Mucosa of descending colon (tissue), 3 donors: Measurements from ENCODE around the gene STK31. TPM values are rescaled to one million over a fixed set of nuclear protein-coding genes. Genes with fewer than 3 reads are reported as not detected.
"Not testable (repeated sequence)": the region's sequence is repeated elsewhere in the genome, so short reads cannot be mapped to it uniquely, and the experiment has no call there.

Source experiments
- ATAC-seq: fragments of 200-7000 bp; cut with Tn5 transposase; one replicate; pipeline ENCODE4 v1.9.1; 2020; ENCODE audit warnings: mild to moderate bottlenecking, moderate library complexity
- DNase-seq, 3 donors: peaks; one replicate each; pipeline ENCODE4 v3.0.0-alpha.2; 2020
- H3K36me3 ChIP-seq: fragments of 200-600 bp; one replicate; pipeline ENCODE4 v1.8.0; 2021; ENCODE audit warnings: low read depth, mild to moderate bottlenecking
- H3K4me1 ChIP-seq: fragments of 200-600 bp; one replicate; pipeline ENCODE4 v1.8.0; 2021; ENCODE audit warnings: low read depth, mild to moderate bottlenecking
- H3K4me3 ChIP-seq: fragments of 200-600 bp; one replicate; pipeline ENCODE4 v1.8.0; 2021; ENCODE audit warnings: mild to moderate bottlenecking
- H3K9me3 ChIP-seq: fragments of 200-600 bp; one replicate; pipeline ENCODE4 v1.8.0; 2021; ENCODE audit warnings: mild to moderate bottlenecking
- intact Hi-C, 2 donors: fragments of 100-400 bp; cut with DNase I in 1 of 2; cut with micrococcal nuclease in 1 of 2; formaldehyde crosslinking; loops; one replicate each; pipeline versions ENCODE4 v1.11.0 to v1.11.1; 2022; cut with DNase I, micrococcal nuclease
- total RNA-seq, 3 donors: library from RNA; stranded (reverse); fragmentation: NEBNext Ultra II Directional in 2 of 3; extraction: Animal tissue kit (Norgen Biotek cat#: 25700) in 2 of 3; gene quantifications; one replicate each; pipeline versions ENCODE4 v1.2.1 to v1.2.4, GENCODE V29; 2021 to 2023
- TF ChIP-seq, protein P1 (sequence below): fragments of 200-600 bp; IDR thresholded peaks from one replicate; pipeline ENCODE4 v1.8.0; 2022; ENCODE audit warnings: antibody characterized with exemption, mild to moderate bottlenecking
- donor health status: DM: no; HTN: no; CAD: no; lungs with moderate emphysema.
- donor health status: DM: no; HTN: no; CAD: no.
- donor health status: DM: no; HTN: yes; CAD: no.

STK31 gene
- total RNA-seq, 3 donors from 2014 or later: 0.38 to 1.3 (median 0.65) TPM

DNA sequence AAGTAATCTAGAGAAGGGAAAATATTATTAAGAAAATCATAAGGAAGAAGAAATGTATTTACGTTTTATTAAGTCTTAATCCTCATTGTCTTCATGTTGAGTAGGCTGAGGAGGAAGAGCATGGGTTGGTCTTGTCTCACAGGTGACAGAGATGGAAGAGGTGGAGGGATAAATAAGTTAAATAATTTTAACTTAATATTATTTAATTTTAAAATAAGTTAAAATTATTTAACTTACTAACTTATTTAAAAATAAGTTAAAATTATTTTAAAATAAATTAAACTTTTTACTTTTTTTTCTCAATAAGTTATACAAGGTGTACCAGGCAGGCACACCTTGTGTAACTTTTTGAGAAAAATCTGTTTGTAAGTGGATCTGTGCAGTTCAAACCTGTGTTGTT is 36.6 kb downstream of the STK31 start:
- H3K9me3 ChIP-seq: peaks cover 19% of the 10 kb centered on the region

DNA sequence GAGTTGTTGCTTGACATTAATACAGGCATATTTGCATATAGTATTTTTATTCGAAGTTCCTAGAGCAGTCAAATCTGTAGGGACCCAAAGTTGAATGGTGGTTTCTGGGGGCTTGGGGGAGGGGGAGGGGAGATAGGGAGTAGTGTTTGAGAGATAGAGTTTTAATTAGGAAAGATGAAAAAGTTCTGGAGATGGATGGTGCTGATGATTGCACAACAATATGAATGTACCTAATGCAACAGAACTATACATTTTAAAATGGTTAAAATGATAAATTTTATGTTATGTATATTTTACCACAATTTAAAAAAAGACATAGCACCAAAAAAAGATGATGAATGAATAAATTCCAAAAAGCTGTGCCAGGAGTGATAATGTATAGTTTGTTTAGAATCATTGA is 41.8 kb downstream of the STK31 start:
- DNase-seq: no peak
- H3K36me3 ChIP-seq: no peaks in the 10 kb centered on the region
- no peak for ATAC-seq
- TF ChIP-seq, protein P1, sequence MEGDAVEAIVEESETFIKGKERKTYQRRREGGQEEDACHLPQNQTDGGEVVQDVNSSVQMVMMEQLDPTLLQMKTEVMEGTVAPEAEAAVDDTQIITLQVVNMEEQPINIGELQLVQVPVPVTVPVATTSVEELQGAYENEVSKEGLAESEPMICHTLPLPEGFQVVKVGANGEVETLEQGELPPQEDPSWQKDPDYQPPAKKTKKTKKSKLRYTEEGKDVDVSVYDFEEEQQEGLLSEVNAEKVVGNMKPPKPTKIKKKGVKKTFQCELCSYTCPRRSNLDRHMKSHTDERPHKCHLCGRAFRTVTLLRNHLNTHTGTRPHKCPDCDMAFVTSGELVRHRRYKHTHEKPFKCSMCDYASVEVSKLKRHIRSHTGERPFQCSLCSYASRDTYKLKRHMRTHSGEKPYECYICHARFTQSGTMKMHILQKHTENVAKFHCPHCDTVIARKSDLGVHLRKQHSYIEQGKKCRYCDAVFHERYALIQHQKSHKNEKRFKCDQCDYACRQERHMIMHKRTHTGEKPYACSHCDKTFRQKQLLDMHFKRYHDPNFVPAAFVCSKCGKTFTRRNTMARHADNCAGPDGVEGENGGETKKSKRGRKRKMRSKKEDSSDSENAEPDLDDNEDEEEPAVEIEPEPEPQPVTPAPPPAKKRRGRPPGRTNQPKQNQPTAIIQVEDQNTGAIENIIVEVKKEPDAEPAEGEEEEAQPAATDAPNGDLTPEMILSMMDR: no peak
- H3K4me1 ChIP-seq: no peaks in the 10 kb centered on the region
- H3K4me3 ChIP-seq: no peak overlapping the region
- intact Hi-C loops: no loop called here
- no peaks in the 10 kb centered on the region for H3K9me3 ChIP-seq

More for the DNA sequence above, 36.6 kb downstream of the STK31 start:
- TF ChIP-seq, protein P1: no peak
- ATAC-seq (no peak), DNase-seq (no peak)
- H3K36me3 ChIP-seq: no peaks in the 10 kb centered on the region
- intact Hi-C loops: no loop called here
- H3K4me1 ChIP-seq: no peaks in the 10 kb centered on the region
- H3K4me3 ChIP-seq: no peak overlapping the region

DNA sequence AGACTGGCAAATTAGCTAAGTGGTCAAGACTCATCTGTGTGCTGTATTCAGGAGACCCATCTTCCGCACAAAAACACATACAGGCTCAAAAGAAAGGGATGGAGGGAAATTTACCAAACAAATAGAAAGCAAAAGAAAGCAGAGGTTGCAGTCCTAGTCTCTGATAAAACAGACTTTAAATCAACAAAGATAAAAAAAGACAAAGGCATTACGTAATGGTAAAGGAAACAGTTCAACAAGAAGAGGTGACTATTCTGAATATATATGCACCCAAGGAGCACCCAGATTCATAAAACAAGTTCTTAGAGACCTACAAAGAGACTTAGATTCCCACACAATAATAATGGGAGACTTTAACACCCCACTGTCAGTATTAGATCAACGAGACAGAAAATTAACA is 48.8 kb downstream of the STK31 start:
- not testable (repeated sequence) for DNase-seq

DNA sequence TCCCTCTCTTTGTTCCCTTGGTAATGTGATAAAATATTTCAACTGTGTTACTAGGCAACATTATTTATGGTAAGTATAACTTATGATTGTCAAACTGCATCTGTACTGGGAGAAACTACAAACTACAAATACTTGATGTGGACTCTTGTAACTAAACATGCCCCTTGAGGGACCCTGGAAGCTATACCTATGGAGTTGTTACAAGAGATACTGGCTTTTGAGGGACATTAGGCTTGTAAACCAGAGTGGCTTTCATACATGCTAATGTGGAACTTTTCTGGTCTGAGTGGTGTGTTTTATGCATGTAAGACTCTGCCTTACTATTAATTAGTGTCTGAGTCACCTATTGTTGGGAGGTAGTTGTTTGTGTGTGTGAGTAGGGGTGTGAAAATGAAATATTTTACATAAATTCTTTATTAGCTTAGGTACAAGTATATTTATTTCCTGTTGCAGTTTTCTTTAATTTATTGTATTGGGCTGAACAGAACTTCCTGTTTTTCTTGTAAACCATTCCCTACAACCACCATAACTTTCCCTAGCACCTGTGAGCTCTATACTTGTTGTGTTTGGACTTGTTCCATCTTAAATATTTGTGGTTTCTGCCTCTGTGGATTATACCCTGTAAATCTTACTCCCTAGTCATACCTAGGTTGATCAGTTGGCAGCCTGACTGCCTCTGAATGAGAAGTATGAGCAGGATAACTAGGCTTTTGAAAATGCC is 49.8 kb downstream of the STK31 start:
- intact Hi-C loops: no loop called here
- peaks cover 9% of the 10 kb centered on the region for H3K4me1 ChIP-seq
- no peak overlapping the region for H3K4me3 ChIP-seq
- H3K36me3 ChIP-seq: no peaks in the 10 kb centered on the region
- TF ChIP-seq, protein P1: no peak
- ATAC-seq (peak; percentile 98), DNase-seq (peak in 1 of 3 donors; percentile 39)
- H3K9me3 ChIP-seq: no peaks in the 10 kb centered on the region

More for the DNA sequence above, 48.8 kb downstream of the STK31 start:
- H3K4me1 ChIP-seq, H3K4me3 ChIP-seq, intact Hi-C loops, H3K9me3 ChIP-seq, H3K36me3 ChIP-seq: not testable (repeated sequence)
- ATAC-seq: peak; percentile 41

DNA sequence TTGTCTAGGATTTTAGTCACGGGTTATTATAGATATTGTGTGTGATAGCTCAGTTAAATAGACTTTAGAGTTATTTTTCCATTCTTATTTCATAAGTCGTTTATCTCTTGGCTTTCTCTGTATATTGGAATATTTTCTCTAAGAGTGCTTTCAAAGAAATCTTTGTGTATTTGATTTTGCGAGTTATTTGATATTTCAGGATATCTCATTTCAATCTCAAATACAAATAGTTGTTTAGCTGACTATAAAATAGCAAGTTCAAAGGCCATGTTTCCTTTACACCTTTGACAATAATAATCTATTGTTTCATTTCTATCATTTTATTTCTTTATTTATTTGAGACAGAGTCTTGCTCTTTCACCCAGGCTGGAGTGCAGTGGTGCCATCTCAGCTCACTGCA is 55.9 kb downstream of the STK31 start:
- Histone ChIP-seq H3K4me3 (no peak overlapping the region), H3K36me3 (no peaks in the 10 kb centered on the region), H3K4me1 (no peaks in the 10 kb centered on the region), H3K9me3 (no peaks in the 10 kb centered on the region)
- no peak for DNase-seq
- TF ChIP-seq, protein P1: no peak
- intact Hi-C loops: no loop called here
- ATAC-seq: no peak

DNA sequence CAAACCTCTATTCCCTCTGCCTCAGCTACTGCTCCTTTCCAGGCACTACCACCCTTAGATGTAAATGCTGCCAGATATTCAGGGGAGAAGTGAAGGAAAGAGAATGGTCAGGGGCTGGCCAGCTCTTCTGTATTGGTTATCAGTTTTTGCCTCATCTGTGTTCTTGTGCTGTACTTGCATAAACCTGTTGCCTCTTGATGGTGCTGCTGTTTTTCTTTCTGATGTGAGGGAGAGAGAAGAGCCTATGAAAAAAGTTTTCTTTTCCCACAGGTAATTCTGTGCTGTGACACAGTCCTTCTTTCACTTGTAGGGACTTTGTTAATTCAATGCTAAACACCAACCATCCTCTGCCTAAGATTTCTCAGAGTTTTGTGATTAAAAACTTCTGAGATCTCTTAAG is 57.5 kb downstream of the STK31 start:
- ATAC-seq (no peak), DNase-seq (no peak)
- H3K4me1 ChIP-seq: no peaks in the 10 kb centered on the region
- H3K9me3 ChIP-seq: no peaks in the 10 kb centered on the region
- TF ChIP-seq, protein P1: no peak
- H3K36me3 ChIP-seq: no peaks in the 10 kb centered on the region
- intact Hi-C loops: no loop called here
- H3K4me3 ChIP-seq: no peak overlapping the region
